NB4 (cell line): ENCODE results near the gene SAP30L.

Source experiments
- CTCF ChIP-seq: IDR thresholded peaks from one replicate; pipeline ENCODE4 v1.5.1; 2012; ENCODE audit warnings: low read depth, low read length
- POLR2A ChIP-seq: IDR thresholded peaks from 2 replicates; pipeline ENCODE4 v1.6.1; 2011; ENCODE audit warnings: mild to moderate bottlenecking; ENCODE audit not compliant: insufficient read length; ENCODE audit errors: extremely low read depth

GRCh38 chr5:154501566-154501965 is 55.8 kb downstream of the SAP30L start:
- TF ChIP-seq POLR2A (no peak), CTCF (no peak)
